ENCODE measurements around the gene SLC8A2. TPM values are rescaled to one million over a fixed set of nuclear protein-coding genes. Genes with fewer than 3 reads are reported as not detected.
"Not testable (repeated sequence)": the region's sequence is repeated elsewhere in the genome, so short reads cannot be mapped to it uniquely, and the experiment has no call there.

SLC8A2 gene
- total RNA-seq, 4 donors from 2014 or later = not detected

GRCh38 chr19:47414469-47414868, 57.2 kb downstream of the SLC8A2 start:
- no peak for DNase-seq

GRCh38 chr19:47413941-47414340, 57.8 kb downstream of the SLC8A2 start:
- Histone ChIP-seq H3K4me1 (peaks cover 0 to 10% of the 10 kb centered on the region in 2 donors), H3K27ac (no peak overlapping the region), H3K27me3 (peaks cover 42 to 51% (median 42%) of the 10 kb centered on the region in 3 donors), H3K4me3 (no peak overlapping the region), H3K36me3 (no peaks in the 10 kb centered on the region), H3K9me3 (no peaks in the 10 kb centered on the region)
- TF ChIP-seq POLR2A (IDR thresholded peaks at IDR 0.05) = no peak
- TF ChIP-seq, protein P1, sequence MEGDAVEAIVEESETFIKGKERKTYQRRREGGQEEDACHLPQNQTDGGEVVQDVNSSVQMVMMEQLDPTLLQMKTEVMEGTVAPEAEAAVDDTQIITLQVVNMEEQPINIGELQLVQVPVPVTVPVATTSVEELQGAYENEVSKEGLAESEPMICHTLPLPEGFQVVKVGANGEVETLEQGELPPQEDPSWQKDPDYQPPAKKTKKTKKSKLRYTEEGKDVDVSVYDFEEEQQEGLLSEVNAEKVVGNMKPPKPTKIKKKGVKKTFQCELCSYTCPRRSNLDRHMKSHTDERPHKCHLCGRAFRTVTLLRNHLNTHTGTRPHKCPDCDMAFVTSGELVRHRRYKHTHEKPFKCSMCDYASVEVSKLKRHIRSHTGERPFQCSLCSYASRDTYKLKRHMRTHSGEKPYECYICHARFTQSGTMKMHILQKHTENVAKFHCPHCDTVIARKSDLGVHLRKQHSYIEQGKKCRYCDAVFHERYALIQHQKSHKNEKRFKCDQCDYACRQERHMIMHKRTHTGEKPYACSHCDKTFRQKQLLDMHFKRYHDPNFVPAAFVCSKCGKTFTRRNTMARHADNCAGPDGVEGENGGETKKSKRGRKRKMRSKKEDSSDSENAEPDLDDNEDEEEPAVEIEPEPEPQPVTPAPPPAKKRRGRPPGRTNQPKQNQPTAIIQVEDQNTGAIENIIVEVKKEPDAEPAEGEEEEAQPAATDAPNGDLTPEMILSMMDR (IDR thresholded peaks at IDR 0.05 in 4 of 5, conservative IDR thresholded peaks at IDR 0.05 in 1 of 5) = no peak
- DNase-seq = no peak
- no peak for ATAC-seq
- intact Hi-C loops (cut with DNase I; ENCODE audit: low total_unique reads) = no loop called here
- in situ Hi-C loops (cut with MboI; ENCODE audit: low sequenced_read_pairs in 4 of 4) = no loop called here

More at GRCh38 chr19:47414469-47414868, 57.2 kb downstream of the SLC8A2 start:
- Histone ChIP-seq H3K4me1 (peaks cover 0 to 10% of the 10 kb centered on the region in 2 donors), H3K27ac (no peak overlapping the region), H3K9me3 (no peaks in the 10 kb centered on the region), H3K36me3 (no peaks in the 10 kb centered on the region), H3K4me3 (no peak overlapping the region), H3K27me3 (peaks cover 42 to 49% (median 43%) of the 10 kb centered on the region in 3 donors)
- intact Hi-C loops (cut with DNase I; ENCODE audit: low total_unique reads) = no loop called here
- ATAC-seq = no peak
- TF ChIP-seq POLR2A (IDR thresholded peaks at IDR 0.05) = no peak
- TF ChIP-seq, protein P1 (IDR thresholded peaks at IDR 0.05 in 4 of 5, conservative IDR thresholded peaks at IDR 0.05 in 1 of 5) = no peak
- in situ Hi-C loops (cut with MboI; ENCODE audit: low sequenced_read_pairs in 4 of 4) = no loop called here

DNA sequence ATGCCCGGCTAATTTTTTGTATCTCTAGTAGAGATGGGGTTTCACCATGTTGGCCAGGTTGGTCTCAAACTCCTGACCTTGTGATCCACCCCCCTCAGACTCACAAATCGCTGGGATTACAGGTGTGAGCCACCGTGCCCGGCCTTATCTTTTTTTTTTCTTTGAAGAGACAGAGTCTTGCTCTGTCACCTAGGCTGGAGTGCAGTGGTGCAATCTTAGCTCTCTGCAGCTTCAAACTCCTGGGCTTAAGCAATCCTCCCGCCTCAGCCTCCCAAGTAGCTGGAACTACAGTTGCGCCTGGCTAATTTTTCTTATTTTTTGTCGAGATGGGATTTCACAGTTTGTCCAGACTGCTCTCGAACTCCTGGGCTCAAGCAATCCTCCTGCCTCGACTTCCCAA, 60.0 kb downstream of the SLC8A2 start:
- H3K27me3 ChIP-seq = peaks cover 33 to 46% (median 40%) of the 10 kb centered on the region in 3 donors

DNA sequence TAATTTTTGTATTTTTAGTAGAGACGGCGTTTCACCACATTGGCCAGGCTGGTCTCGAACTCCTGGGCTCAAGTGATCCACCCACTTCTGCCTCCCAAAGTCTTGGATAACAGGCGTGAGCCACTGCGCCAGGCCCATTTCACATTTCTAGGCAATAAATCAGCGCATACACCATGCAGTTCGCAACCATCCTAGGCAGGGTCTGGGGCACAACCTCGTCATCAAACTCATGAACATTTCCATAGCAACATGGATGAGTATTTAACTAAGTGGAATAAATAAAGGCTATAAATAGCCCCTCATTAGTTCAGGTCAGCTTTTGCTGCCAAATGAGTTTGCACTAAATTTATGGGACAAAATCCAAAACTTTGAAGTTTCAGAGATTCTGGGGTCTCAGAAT, 60.6 kb downstream of the SLC8A2 start:
- in situ Hi-C loops (cut with MboI; ENCODE audit: low sequenced_read_pairs in 4 of 4) = no loop called here
- no peak for DNase-seq
- Histone ChIP-seq H3K27ac (no peak overlapping the region), H3K9me3 (no peaks in the 10 kb centered on the region), H3K4me3 (no peak overlapping the region), H3K4me1 (no peaks in the 10 kb centered on the region), H3K27me3 (peaks cover 33 to 46% (median 40%) of the 10 kb centered on the region in 3 donors), H3K36me3 (no peaks in the 10 kb centered on the region)
- TF ChIP-seq, protein P1 (IDR thresholded peaks at IDR 0.05 in 4 of 5, conservative IDR thresholded peaks at IDR 0.05 in 1 of 5) = no peak
- TF ChIP-seq POLR2A (IDR thresholded peaks at IDR 0.05) = no peak
- ATAC-seq = no peak
- intact Hi-C loops (cut with DNase I; ENCODE audit: low total_unique reads) = no loop called here

More for the DNA sequence above, 60.0 kb downstream of the SLC8A2 start:
- H3K9me3 ChIP-seq; H3K4me1 ChIP-seq; intact Hi-C loops (cut with DNase I; ENCODE audit: low total_unique reads); in situ Hi-C loops (cut with MboI; ENCODE audit: low sequenced_read_pairs in 4 of 4); H3K4me3 ChIP-seq; H3K27ac ChIP-seq; H3K36me3 ChIP-seq; DNase-seq; ATAC-seq: not testable (repeated sequence)

GRCh38 chr19:47408156-47408938, 63.3 kb downstream of the SLC8A2 start:
- Histone ChIP-seq H3K36me3 (no peaks in the 10 kb centered on the region), H3K9me3 (no peaks in the 10 kb centered on the region), H3K27ac (no peak overlapping the region), H3K27me3 (peaks cover 34 to 44% (median 38%) of the 10 kb centered on the region in 3 donors), H3K4me1 (no peaks in the 10 kb centered on the region), H3K4me3 (no peak overlapping the region)
- DNase-seq (no peak), ATAC-seq (no peak)
- in situ Hi-C loops (cut with MboI; ENCODE audit: low sequenced_read_pairs in 4 of 4) (no loop called here), intact Hi-C loops (cut with DNase I; ENCODE audit: low total_unique reads) (no loop called here)
- no peak for TF ChIP-seq POLR2A (IDR thresholded peaks at IDR 0.05)
- TF ChIP-seq, protein P1 (IDR thresholded peaks at IDR 0.05 in 4 of 5, conservative IDR thresholded peaks at IDR 0.05 in 1 of 5) = no peak

Data from gastrocnemius medialis (tissue), 4 donors.